Epithelial cell of esophagus (primary cell): Measurements from ENCODE around the gene P2RX2.

Experiments used
- DNase-seq: peaks from one replicate; pipeline ENCODE4 v3.0.0; 2010; ENCODE audit warnings: low read depth
- H3K4me3 ChIP-seq: 2 replicates; pipeline ENCODE4 v1.5.1; 2011; ENCODE audit warnings: mild to moderate bottlenecking, low read length, control low read depth
- CTCF ChIP-seq: IDR thresholded peaks from 2 replicates; pipeline ENCODE4 v1.5.1; 2011; ENCODE audit warnings: low read depth, mild to moderate bottlenecking, low read length, control low read depth, inconsistent platforms; ENCODE audit not compliant: insufficient read depth; ENCODE audit errors: missing control alignments

P2RX2 gene

GRCh38 chr12:132604151-132604618 is 14.4 kb upstream of the P2RX2 start:
- H3K4me3 ChIP-seq, result no peak overlapping the region
- TF ChIP-seq CTCF, result no peak

GRCh38 chr12:132604668-132605441 is 13.7 kb upstream of the P2RX2 start:
- no peak for DNase-seq
- no peak for TF ChIP-seq CTCF
- no peak overlapping the region for H3K4me3 ChIP-seq

More at GRCh38 chr12:132604151-132604618, 14.4 kb upstream of the P2RX2 start:
- DNase-seq, result no peak

- H3K4me3 ChIP-seq, result no peak overlapping the region
- no peak for DNase-seq
- no peak for TF ChIP-seq CTCF
Observed at GRCh38 chr12:132605892-132606291, 12.7 kb upstream of the P2RX2 start.

- no peak for TF ChIP-seq CTCF
- H3K4me3 ChIP-seq, result no peak overlapping the region
- no peak for DNase-seq
Observed at GRCh38 chr12:132606466-132606865, 12.1 kb upstream of the P2RX2 start.

- no peak overlapping the region for H3K4me3 ChIP-seq
- no peak for TF ChIP-seq CTCF
- no peak for DNase-seq
Observed at GRCh38 chr12:132606927-132607326, 11.6 kb upstream of the P2RX2 start.

- no peak for DNase-seq
- H3K4me3 ChIP-seq, result no peak overlapping the region
- TF ChIP-seq CTCF, result no peak
Observed at GRCh38 chr12:132608231-132609171, 10.1 kb upstream of the P2RX2 start.
